GM19328 (cell line): ENCODE data around the gene MRPL39.

ENCODE experiments used
- ATAC-seq: cut with Tn5 transposase; IDR thresholded peaks from one replicate; pipeline ENCODE4 v1.9.1; 2021; ENCODE audit warnings: mild to moderate bottlenecking, moderate library complexity; ENCODE audit not compliant: unreplicated experiment

Gene MRPL39

DNA sequence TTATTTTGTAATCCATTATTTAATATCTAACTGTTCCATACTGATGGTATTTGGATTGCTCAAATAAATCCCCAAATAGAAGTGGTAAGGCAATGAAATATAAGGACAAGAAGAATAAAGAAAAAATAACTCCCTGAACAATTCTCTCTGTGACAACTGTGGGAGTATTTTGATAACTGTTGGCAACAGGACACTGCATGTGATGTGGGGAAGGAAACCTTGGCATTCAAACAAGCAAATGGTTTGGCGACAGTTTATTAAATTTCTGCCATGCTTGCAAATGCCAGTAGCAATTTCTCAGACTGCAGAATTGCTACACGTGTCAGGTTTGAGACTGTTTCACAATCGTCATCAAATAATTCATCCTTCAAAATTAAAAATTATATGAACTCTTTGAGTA, 8.6 kb upstream of the MRPL39 start:
- no peak for ATAC-seq

DNA sequence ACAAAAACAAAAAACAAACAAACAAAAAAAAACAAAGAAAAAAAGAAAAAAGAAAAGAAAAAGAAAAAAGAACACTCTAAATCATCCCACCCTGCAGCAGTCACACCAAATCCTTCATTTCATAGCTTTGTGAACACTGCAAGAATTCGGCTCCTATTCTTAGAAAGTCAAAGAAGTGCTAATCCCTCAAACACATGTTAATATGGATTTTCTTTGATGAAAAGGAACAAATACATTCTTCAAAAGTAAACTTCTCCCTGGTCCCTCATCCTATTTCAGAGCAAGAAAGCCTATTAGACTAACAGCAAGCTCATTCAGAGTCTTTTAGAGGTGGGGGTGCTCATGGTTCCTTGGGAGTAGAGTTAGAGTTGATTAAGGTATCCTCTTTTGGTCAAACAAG, 7.2 kb upstream of the MRPL39 start:
- no peak for ATAC-seq

GRCh38 chr21:25608044-25608737, 910 bp upstream of the MRPL39 start:
- ATAC-seq = peak; percentile 77

GRCh38 chr21:25589887-25590286, 17.4 kb downstream of the MRPL39 start:
- ATAC-seq = no peak

- no peak for ATAC-seq
These were observed 20.5 kb downstream of the MRPL39 start for GRCh38 chr21:25586791-25587190.

DNA sequence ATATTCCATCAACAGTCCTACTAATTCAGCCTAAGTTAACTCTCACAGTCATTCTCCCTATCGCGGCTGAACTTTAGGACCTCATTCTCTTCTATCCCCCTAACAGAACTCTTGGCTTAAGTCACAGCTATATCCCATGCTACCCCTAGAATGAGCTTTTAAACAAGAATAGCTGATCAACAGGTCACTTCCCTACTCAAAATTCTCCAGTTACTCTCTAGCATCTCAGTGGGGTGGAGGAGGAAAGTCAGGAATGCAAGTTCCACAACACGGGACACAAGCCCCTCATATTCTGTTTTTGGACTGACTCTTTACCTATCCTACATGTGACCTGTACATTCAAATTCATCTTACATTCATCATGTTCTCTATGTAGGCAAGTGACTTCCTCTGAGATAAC, 21.0 kb downstream of the MRPL39 start:
- ATAC-seq = no peak

GRCh38 chr21:25584833-25585676, 22.2 kb downstream of the MRPL39 start:
- no peak for ATAC-seq

DNA sequence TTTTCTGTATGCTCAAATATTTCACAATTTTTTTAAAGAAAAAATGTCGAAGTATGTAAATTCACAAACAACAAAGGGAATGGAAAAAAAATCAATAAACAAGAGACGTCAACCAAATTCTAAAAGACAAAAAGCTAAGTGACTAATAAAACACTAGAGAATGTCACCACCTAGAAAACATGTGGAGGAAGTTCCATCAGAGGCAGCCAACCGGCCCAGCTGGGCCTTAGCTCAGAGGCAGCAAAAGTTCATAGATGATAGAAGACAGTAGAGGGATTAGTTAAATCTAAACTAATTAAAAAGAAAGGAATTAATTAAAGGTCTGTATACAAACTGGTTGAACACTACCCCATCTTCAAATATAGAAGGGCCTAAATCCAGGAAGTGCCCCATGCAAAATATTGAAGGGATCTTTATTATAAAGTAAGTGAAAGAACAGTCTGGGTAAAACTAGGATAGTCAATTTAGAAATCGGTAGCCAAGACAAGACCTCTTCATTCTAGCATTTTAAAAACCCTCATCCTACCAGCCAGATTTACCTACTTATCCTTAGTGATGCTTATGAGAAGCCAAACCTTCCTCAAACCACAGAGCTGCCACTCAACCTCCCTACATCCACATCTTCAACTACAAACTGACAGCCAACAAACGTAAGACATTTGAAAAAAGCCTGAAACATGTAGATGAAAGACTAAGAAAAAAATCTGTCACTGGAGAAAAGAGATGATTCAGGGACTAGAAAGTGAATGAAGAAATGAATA, 23.7 kb downstream of the MRPL39 start:
- ATAC-seq = no peak

- ATAC-seq = no peak
These were observed 24.4 kb downstream of the MRPL39 start for GRCh38 chr21:25582888-25583287.

GRCh38 chr21:25582164-25582790, 25.0 kb downstream of the MRPL39 start:
- no peak for ATAC-seq

DNA sequence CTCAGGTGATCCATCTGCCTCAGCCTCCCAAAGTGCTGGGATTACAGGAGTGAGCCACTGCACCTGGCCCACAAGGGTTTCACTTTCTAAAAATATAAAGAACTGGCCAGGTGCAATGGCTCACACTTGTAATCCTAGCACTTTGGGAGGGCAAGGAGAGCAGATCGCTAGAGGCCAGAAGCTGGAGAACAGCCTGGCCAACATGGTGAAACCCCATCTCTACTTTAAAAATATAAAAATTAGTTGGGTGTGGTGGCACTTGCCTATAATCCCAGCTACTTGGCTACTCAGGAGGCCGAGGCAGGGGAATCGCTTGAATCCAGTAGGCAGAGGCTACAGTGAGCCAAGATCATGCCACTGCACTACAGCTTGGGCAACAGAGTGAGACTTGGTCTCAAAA, 25.7 kb downstream of the MRPL39 start:
- no peak for ATAC-seq

DNA sequence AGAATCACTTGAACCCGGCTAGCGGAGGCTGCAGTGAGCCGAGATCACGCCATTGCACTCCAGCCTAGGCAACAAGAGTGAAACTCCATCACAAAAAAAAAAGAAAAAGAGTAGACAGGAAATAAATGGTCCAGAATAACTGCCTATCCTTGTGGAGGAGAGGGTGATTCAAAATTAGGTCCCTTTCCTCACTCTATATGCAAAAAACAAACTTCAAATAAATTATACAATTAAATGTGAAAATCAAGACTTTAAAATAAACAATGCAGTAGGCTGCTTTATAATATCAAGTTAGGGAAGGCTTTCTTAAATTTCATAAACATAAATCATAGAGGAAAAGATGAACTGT, 26.4 kb downstream of the MRPL39 start:
- ATAC-seq = no peak

GRCh38 chr21:25579226-25580013, 27.9 kb downstream of the MRPL39 start:
- no peak for ATAC-seq

DNA sequence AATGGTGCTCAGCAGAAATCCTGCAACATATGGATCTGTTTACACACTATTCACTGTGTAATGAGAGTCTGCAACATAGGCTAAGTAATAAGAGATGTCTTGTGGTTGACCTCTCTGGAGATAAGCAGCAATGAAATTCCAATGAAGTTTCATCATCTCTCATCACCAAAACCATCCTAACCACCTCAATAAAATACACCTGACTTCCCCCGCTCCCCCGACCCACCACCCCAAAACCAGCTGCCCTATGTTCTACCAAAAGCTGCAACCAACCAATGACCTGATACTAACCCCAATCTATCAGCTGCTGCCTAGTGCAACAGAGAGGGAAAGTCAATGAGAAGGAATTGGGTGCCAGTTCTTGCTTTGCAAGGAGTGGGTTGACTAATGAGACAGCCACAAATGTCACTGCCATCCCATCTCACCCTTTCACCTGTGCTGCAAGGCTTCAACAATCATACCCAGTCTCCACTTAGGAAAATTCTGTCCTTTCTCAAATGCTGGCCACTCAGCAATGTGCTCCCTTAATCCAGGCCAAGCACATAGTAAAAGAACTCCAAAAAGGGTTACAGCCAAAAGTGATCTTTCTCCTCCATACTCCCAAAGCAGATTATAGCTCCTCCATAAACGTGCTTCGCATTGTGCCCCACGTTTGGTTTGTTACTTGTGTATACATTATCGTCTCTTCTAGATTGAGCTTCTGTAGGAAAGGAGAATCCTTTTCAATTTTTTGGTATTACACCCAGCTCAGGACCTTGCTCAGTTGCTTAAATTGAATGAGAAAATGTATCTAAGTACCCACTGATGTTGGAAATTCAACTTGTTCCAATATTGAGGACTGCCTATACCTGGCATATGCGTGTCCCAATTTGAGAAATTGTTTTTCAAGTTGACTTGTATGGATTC, 29.0 kb downstream of the MRPL39 start:
- ATAC-seq = peak; percentile 19

DNA sequence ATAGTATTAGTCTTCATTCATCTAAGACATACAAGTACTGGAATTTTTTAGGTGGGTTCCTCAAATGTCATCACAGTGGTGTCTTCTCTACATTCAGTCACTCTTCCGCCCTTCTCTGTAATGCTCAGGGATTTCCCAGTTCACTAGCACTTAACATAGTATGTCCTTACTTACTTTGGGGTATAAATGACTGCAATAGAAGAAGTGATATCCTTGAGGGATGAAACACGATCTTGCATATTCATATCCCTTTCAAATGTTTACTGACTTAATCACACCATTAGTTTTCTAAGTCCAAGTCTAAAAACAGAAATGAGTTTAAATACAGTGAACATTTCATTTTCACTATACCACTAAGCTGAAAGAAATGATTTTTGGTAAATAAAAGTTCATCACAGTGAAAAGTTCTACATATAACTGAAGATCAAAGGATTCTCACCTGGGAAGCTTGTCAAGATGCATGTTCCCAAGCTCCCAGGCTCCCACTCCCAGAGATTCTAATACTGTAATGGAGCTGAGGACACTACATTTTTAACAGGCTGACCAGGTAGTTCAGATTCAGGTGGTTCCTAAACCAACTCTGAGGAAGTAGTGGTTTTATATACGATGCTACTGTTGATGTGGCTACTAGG, 29.7 kb downstream of the MRPL39 start:
- no peak for ATAC-seq

GRCh38 chr21:25573409-25574206, 33.7 kb downstream of the MRPL39 start:
- no peak for ATAC-seq

DNA sequence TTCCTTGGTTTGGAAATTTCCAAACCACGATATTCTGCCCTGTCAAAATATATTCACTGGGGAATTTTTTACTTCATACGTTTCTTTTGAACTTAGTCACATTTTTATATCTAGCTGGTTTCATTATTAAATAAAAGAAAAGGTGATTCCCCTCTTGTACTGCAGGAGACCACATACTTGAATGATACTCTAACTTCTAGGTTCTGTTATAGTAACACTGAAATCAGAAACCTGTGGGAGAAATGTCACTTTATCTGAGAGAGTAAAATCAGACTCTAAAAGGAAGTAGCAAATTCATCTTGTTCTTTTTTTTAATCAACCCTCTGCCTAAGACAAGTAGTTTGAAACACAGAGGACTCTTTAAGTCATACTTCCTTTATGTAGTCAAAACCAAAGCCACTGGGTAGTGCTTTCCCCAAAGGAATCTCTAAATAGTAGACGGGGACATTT, 34.4 kb downstream of the MRPL39 start:
- peak; percentile 31 for ATAC-seq

DNA sequence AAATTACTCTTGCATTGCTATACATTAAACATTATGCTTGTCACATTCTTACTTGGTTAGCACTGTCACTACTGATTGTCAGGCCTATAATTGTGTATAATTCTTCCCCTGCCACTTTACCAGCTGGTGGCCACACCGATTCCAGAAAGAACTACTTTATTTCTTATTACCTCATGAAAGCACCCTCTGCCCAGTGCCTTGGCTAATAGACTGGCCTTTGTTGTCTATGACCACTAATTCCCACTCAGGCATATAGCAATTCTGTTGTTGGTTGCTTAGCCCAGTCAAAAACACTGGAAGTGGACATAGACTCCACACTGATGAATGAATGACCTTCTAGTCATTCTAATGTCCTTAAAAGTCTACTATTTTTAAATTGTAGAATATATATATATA, 35.6 kb downstream of the MRPL39 start:
- ATAC-seq = no peak
